DMS53 (cell line): ENCODE data around the gene IL6ST.
"Not testable (repeated sequence)": the region's sequence is repeated elsewhere in the genome, so short reads cannot be mapped to it uniquely, and the experiment has no call there.

ENCODE experiments used
- DNase-seq: peaks from one replicate; lab custom pipeline; 2025; lab: John Stamatoyannopoulos, UW

Gene IL6ST

DNA sequence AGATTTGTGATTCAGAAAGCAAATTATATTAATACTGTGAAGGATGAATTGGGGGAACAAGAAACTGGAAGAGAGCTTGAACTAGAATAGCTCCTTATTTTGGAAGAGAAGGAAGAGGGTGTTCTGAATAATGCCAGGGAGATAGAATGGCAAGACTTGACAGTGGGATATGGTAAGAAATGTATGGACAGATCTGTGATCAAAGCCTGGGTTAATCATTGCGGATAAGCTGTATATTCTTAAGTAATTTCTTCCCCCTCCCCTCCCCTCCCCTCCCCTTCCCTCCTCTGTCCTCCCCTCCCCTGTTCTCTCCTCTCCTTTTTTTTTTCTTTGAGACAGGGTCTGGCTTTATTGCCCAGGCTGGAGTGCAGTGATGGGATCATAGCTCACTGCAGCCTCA is 10.1 kb upstream of the IL6ST start:
- DNase-seq: no peak

GRCh38 chr5:56003679-56004078 is 8.9 kb upstream of the IL6ST start:
- DNase-seq: peak; percentile 24

DNA sequence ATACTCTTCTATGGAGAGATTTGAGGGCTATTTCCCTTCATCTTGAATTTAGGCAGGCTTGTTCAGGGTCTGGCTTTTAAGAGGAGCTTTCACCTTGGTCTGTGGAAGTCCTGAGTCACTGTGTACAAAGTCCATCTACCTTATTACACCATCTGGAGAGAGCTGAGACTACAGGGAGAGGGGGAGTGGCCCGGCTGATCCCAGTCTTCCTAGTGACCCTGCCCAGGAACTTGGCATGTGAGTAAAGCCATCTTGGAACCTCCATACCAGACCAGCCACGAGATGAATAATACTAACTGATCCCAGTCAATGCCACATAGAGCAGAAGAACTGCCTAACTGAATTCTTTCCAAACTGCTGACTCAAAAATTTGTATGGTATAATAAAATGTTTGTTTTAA is 8.4 kb upstream of the IL6ST start:
- DNase-seq: peak; percentile 90

DNA sequence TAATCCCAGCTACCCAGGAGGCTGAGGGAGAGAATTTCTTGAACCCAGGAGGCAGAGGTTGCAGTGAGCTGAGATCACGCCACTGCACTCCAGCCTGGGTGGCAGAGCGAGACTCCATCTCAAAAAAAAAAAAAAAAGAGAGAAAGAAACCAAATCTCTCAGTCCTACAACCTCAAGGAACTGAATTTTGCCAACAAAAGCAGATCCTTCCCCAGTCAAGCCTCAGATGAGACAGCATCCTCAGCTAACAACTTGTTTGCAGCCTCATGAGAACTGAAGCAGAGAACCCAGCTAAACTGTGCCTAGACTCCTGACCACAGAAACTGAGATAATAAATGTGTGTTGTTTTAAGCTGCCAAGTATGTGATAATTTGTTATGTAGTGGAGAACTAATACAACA is 7.5 kb upstream of the IL6ST start:
- peak; percentile 6 for DNase-seq

- DNase-seq: not testable (repeated sequence)
Measured at GRCh38 chr5:56000221-56000620, 5.5 kb upstream of the IL6ST start.

GRCh38 chr5:55998966-55999365 is 4.2 kb upstream of the IL6ST start:
- DNase-seq: no peak

DNA sequence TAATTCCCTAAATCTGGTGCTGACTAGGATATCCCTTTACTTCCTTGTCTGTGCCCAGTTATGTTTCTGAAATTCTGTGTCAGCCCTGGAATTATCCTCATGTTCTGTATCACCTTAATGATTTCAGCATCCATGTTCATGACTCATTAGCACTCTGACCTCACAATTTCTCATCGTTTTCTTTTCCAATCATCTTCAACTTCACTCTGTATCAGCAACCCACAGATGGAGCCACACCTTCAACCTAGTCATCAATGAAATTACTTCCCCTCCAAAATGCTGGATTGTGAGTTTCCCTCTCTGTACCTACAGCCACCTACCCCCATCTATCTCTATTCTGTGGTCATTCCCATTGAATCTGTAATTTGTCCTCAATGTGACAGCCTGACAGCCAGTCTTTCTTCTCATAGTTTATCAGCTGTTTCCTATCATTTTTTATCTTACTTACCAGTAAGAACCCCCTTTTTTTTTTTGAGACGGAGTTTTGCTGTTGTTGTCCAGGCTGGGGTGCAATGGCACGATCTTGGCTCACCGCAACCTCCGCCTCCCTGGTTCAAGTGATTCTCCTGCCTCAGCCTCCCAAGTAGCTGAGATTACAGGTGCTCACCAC is 3.1 kb upstream of the IL6ST start:
- no peak for DNase-seq

DNA sequence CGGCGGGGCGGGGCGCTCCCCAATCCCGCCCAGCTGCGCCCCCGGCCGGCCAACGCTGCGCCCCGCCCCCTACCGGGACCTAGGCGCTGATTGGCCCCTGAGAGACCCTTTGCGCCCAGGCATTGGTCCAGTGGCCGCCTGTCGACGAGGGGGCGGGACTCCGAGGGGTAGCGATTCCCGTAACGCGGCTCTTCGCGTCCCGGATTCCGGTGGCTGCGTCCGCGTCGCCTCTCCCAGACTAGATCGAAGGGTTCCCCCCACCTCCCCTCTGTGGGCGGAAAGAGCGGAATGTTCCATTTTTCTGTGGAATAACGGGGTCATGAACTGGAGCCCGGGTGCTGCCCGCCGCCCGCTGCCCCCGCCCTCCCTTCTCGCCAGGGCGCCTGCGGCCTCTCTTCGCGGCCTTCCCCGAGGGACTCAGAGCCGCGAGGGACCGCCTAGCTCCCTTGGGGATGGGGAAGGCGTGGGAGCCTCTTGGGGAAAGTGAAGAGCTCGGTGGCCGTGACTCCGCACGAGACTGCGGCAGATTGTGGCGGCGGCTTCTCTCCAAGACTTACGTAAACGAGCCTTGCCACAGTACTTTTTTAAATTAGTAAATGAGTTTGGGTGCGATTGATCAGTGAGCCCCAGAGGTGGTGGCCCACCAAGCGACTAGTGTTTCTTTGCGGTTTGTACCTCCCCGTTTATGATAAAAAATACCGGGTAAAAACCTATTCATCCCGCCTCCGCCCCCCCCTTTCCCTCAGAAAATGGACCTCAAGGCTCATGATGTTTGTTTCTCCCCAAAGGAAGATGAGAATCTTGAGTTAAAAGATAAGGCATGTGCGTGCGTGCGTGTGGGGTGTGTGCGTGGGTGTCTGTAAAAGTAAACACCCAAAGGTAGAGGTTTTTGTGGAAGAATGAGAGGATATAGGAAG is 493 bp upstream of the IL6ST start:
- DNase-seq: peak; percentile 99

DNA sequence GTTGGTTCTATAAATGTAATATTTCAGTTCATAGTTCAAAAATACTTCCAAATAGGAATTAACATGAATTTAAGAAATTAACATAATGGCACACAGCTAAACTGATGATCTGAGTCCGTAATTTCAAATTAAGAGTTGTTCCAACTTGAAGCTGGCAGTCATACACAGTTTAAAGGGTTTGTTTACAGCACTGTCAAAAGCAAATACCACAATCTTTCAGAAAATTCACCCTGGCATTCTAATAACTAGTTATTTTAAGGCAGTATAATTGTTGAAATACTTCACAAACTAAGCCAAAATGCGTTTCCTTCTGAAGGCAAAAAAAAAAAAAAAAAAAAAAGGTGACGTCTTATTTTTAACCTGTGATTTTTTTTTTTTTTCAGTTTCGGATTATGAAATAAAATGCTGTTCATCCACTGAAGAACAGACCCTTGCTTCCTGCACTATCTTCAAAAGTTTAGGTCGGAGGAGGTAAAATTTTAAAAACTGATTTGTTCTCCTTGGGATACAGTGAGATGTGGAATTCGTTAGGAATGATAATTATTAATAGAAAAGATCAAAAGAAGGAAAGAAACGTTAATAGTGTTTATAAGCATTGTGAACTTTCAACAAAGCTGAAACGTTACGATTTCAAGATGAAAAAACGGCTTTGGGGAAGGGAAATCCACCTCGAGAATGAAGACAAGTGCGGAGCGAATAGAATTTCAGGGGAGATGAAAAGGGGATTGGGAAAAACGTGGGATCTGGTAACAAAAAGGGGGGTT is 850 bp downstream of the IL6ST start:
- DNase-seq: peak; percentile 50

- no peak for DNase-seq
Measured at GRCh38 chr5:55993013-55993412, 1.8 kb downstream of the IL6ST start.

- no peak for DNase-seq
Measured at GRCh38 chr5:55991768-55992486, 2.8 kb downstream of the IL6ST start.

GRCh38 chr5:55990895-55991294 is 3.9 kb downstream of the IL6ST start:
- not testable (repeated sequence) for DNase-seq

DNA sequence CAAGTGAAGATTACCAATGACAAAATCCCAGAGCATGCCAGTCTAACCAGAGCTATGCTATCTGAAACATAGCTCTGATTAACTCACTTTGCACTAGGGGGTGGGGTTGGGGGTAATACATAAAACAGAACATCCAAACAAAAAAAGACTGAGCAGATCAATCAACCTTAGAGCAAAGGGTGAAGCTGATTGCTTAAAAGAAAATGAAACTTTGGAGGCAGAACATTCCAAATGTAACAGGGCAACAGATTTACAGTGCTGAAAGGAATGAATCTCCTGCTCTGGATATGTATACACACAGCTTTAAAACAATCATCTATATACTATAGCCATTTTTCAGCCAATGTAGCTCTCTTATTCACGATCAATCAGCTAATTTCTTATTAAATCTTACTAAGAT is 4.9 kb downstream of the IL6ST start:
- DNase-seq: no peak

- DNase-seq: no peak
Measured at GRCh38 chr5:55988979-55989638, 5.7 kb downstream of the IL6ST start.

DNA sequence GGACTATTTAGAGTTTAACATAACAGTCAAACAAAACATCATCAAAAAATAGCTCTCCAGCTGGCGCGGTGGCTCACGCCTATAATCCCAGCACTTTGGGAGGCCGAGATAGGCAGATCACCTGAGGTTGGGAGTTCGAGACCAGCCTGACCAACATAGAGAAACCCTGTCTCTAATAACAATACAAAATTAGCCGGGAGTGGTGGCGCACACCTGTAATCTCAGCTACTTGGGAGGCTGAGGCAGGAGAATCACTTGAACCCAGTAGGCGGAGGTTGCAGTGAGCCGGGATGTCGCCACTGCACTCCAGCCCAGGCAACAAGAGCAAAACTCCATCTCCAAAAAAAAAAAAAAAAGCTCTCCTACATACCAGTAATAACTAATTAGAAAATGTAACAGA is 6.3 kb downstream of the IL6ST start:
- not testable (repeated sequence) for DNase-seq

DNA sequence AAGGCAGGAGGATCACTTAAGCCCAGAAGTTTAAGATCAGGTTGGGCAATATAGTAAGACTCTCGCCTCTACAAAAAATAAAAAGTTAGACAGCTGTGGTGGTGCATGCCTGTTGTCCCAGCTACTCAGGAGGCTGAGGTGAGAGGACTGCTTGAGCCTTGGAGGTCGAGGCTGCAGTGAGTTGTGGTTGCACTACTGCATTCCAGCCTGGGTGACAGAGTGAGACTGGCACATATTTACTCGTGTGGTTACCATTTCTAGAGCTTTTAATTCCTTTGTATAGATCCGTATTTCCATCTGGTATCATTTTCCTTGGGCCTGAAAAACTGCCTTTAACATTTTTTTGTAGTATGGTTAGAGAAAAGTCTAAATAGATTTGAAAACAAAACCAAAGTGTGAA is 7.8 kb downstream of the IL6ST start:
- DNase-seq: no peak

DNA sequence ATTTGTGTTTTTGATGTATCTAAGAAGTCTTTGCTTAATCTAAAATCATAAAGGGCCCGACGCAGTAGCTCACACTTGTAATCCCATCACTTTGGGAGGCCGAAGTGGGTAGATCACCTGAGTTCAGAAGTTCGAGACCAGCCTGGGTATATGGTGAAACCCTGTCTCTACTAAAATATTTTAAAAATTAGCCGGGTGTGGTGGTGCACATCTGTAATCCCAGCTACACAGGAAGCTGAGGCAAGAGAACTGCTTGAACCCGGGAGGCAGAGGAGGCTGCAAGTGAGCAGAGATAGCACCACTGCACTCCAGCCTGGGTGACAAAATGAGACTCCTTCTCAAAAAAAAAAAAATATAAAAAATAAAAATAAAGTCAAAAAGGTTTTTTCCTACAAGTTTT is 9.6 kb downstream of the IL6ST start:
- no peak for DNase-seq

DNA sequence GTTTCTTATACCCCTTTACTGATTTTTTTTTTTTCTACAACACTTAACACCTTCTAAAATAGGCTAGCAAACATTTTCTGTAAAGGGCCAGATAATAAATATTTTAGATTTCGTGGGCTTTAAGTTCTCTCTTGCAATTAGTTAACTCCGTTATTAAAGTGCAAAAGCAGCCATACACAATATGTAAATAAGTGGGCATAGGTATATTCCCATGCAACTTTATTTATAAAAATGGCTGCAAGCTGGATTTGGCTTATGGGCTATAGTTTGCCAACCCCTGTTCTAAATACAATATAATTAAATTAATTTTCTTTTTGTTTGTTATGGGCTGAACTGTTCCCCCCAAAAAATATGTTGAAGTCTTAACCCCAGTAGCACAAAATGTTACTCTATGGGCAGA is 10.8 kb downstream of the IL6ST start:
- DNase-seq: no peak

- peak; percentile 68 for DNase-seq
Measured at GRCh38 chr5:55982957-55983381, 11.8 kb downstream of the IL6ST start.

- no peak for DNase-seq
Measured at GRCh38 chr5:55973296-55973695, 21.5 kb downstream of the IL6ST start.

- DNase-seq: no peak
Measured at GRCh38 chr5:55969956-55970355, 24.8 kb downstream of the IL6ST start.

- DNase-seq: no peak
Measured at GRCh38 chr5:55966284-55966683, 28.5 kb downstream of the IL6ST start.
